PFSK-1 (cell line): ENCODE results near the gene TBC1D17.

Experiments used
- FOXP2 ChIP-seq: optimal IDR thresholded peaks from 2 replicates; pipeline ENCODE3; 2011; ENCODE audit warnings: borderline replicate concordance, control low read depth, inconsistent platforms; ENCODE audit not compliant: insufficient read depth; ENCODE audit errors: extremely low read length, extremely low read depth
- POLR2AphosphoS5 ChIP-seq: IDR thresholded peaks from 2 replicates; pipeline ENCODE4 v1.6.1; 2012; ENCODE audit warnings: low read depth, mild to moderate bottlenecking, control low read depth, low read length, moderate library complexity
- SIN3A ChIP-seq: IDR thresholded peaks from 2 replicates; pipeline ENCODE4 v1.6.1; 2012; ENCODE audit warnings: mild to moderate bottlenecking, low read length, moderate library complexity, borderline replicate concordance; ENCODE audit not compliant: insufficient read depth
- TAF1 ChIP-seq: IDR thresholded peaks from 2 replicates; pipeline ENCODE4 v1.6.1; 2012; ENCODE audit warnings: low read length, control low read depth, borderline replicate concordance; ENCODE audit not compliant: insufficient read depth
- TF ChIP-seq, protein P1 (sequence below), 2 experiments: IDR thresholded peaks; 2 replicates each; pipeline versions ENCODE4 v1.6.1 to v1.8.0; 2011 to 2012; ENCODE audit warnings: low read depth in 2 of 2, low read length in 2 of 2, control low read depth in 1 of 2, inconsistent platforms in 1 of 2, mild to moderate bottlenecking in 1 of 2, moderate library complexity in 1 of 2; ENCODE audit not compliant: insufficient read depth in 1 of 2

DNA sequence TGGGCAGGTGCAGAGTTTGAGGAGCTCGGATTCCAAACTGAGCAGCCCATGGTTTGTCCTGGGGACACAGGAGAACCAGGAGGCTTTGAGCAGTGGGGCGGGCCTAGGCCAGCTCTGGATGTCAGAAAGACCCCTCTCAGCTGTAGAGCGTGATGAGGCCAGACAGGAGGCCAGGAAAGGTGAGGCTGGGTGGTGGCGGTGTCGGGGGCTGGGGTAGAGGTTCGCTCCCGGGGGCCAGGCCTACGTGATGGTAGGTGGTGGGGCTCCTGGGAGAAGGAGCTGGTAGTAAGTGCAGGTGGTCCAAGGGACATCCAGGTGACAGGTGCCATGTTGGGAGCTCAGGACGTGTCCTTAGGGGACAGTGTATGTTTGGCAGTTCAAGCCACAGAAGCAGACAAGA is 40.1 kb upstream of the TBC1D17 start:
- TF ChIP-seq, protein P1, sequence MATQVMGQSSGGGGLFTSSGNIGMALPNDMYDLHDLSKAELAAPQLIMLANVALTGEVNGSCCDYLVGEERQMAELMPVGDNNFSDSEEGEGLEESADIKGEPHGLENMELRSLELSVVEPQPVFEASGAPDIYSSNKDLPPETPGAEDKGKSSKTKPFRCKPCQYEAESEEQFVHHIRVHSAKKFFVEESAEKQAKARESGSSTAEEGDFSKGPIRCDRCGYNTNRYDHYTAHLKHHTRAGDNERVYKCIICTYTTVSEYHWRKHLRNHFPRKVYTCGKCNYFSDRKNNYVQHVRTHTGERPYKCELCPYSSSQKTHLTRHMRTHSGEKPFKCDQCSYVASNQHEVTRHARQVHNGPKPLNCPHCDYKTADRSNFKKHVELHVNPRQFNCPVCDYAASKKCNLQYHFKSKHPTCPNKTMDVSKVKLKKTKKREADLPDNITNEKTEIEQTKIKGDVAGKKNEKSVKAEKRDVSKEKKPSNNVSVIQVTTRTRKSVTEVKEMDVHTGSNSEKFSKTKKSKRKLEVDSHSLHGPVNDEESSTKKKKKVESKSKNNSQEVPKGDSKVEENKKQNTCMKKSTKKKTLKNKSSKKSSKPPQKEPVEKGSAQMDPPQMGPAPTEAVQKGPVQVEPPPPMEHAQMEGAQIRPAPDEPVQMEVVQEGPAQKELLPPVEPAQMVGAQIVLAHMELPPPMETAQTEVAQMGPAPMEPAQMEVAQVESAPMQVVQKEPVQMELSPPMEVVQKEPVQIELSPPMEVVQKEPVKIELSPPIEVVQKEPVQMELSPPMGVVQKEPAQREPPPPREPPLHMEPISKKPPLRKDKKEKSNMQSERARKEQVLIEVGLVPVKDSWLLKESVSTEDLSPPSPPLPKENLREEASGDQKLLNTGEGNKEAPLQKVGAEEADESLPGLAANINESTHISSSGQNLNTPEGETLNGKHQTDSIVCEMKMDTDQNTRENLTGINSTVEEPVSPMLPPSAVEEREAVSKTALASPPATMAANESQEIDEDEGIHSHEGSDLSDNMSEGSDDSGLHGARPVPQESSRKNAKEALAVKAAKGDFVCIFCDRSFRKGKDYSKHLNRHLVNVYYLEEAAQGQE (IDR thresholded peaks at IDR 0.05; ENCODE audit: insufficient read depth in 1 of 2, low read depth in 2 of 2, low read length in 2 of 2), result no peak
- TF ChIP-seq SIN3A (no peak), POLR2AphosphoS5 (no peak), TAF1 (no peak), FOXP2 (no peak)
